Neural progenitor cell (in vitro differentiated cells): Measurements from ENCODE around the gene KPNA4. TPM values are rescaled to one million over a fixed set of nuclear protein-coding genes. Genes with fewer than 3 reads are reported as not detected.

ENCODE experiments used
- DNase-seq: peaks from one replicate; pipeline ENCODE4 v3.0.0-alpha.2; 2016; ENCODE audit warnings: low spot score
- H2AFZ ChIP-seq: fragments of 200-600 bp; sonication (generic); replicated peaks from 2 replicates; pipeline ENCODE4 v1.6.1; 2016; ENCODE audit warnings: antibody characterized with exemption
- H3F3A ChIP-seq: fragments of 200-600 bp; sonication (generic); 2 replicates; pipeline ENCODE4 v1.6.1; 2016; ENCODE audit warnings: antibody characterized with exemption, low read depth
- H3K27ac ChIP-seq: fragments of 200-600 bp; sonication (generic); 2 replicates; pipeline ENCODE4 v1.5.1; 2016; ENCODE audit warnings: mild to moderate bottlenecking
- H3K27me3 ChIP-seq: fragments of 200-600 bp; sonication (generic); 2 replicates; pipeline ENCODE4 v1.6.1; 2016; ENCODE audit warnings: mild to moderate bottlenecking, moderate library complexity
- H3K36me3 ChIP-seq: fragments of 200-600 bp; sonication (generic); 2 replicates; pipeline ENCODE4 v1.5.1; 2016
- H3K4me1 ChIP-seq: fragments of 200-600 bp; sonication (generic); 2 replicates; pipeline ENCODE4 v1.6.1; 2016; ENCODE audit warnings: mixed run types
- H3K4me2 ChIP-seq: fragments of 200-600 bp; sonication (generic); 2 replicates; pipeline ENCODE4 v1.6.1; 2016
- H3K4me3 ChIP-seq: fragments of 200-600 bp; sonication (generic); 2 replicates; pipeline ENCODE4 v1.5.1; 2016
- H3K79me2 ChIP-seq: fragments of 200-600 bp; sonication (generic); 2 replicates; pipeline ENCODE4 v1.6.1; 2016; ENCODE audit warnings: low read depth
- H3K9ac ChIP-seq: fragments of 200-600 bp; sonication (generic); 2 replicates; pipeline ENCODE4 v1.6.1; 2016
- H3K9me3 ChIP-seq: fragments of 200-600 bp; sonication (generic); 2 replicates; pipeline ENCODE4 v1.5.1; 2016; ENCODE audit warnings: low read depth
- H4K20me1 ChIP-seq: fragments of 200-600 bp; sonication (generic); 2 replicates; pipeline ENCODE4 v1.6.1; 2016; ENCODE audit warnings: low read depth
- H3K27ac Mint-ChIP-seq: 3 replicates; pipeline ENCODE4 v1.8.0; 2021; ENCODE audit warnings: mixed read lengths
- H3K27me3 Mint-ChIP-seq: 2 replicates; pipeline ENCODE4 v1.8.0; 2022; ENCODE audit warnings: low read depth, mild to moderate bottlenecking, inconsistent platforms, moderate library complexity, mixed read lengths; ENCODE audit not compliant: insufficient read depth
- H3K36me3 Mint-ChIP-seq: 3 replicates; pipeline ENCODE4 v1.8.0; 2021; ENCODE audit warnings: mixed read lengths
- H3K4me1 Mint-ChIP-seq: 3 replicates; pipeline ENCODE4 v1.8.0; 2021; ENCODE audit warnings: mixed read lengths
- H3K4me3 Mint-ChIP-seq: 3 replicates; pipeline ENCODE4 v1.8.0; 2021; ENCODE audit warnings: mild to moderate bottlenecking, moderate library complexity, mixed read lengths
- H3K9me3 Mint-ChIP-seq: 3 replicates; pipeline ENCODE4 v1.8.0; 2020; ENCODE audit warnings: mixed read lengths
- CTCF ChIP-seq: fragments of 200-600 bp; sonication (generic); IDR thresholded peaks from 2 replicates; pipeline ENCODE4 v1.5.1; 2017; ENCODE audit warnings: antibody characterized with exemption, mild to moderate bottlenecking
- EZH2 ChIP-seq: fragments of 200-600 bp; sonication (generic); IDR thresholded peaks from 2 replicates; pipeline ENCODE4 v1.6.1; 2017; ENCODE audit warnings: antibody characterized with exemption, mild to moderate bottlenecking, moderate library complexity
- EZH2phosphoT487 ChIP-seq: fragments of 200-600 bp; sonication (generic); IDR thresholded peaks from 2 replicates; pipeline ENCODE4 v1.6.1; 2017; ENCODE audit warnings: antibody characterized with exemption
- total RNA-seq: library from RNA; depleted of rRNA; stranded (reverse); fragments of >200 nt; gene quantifications from 2 replicates; pipeline ENCODE4 v1.2.3, GENCODE V29; 2015; ENCODE audit warnings: low replicate concordance

KPNA4 gene
- 35.4 and 56.6 TPM in 2 replicates for total RNA-seq

- peaks cover 42% of the 10 kb centered on the region for H3K79me2 ChIP-seq
- H3K27me3 Mint-ChIP-seq: peaks cover 4% of the 10 kb centered on the region
- H3K36me3 Mint-ChIP-seq: peaks cover 48% of the 10 kb centered on the region
- H3F3A ChIP-seq: peaks cover 19% of the 10 kb centered on the region
- peak within 1 kb of the TSS; percentile 95 for H3K27ac Mint-ChIP-seq
- no peak for TF ChIP-seq EZH2phosphoT487
- TF ChIP-seq EZH2: no peak
- no peak for TF ChIP-seq CTCF
- peaks cover 39% of the 10 kb centered on the region for H4K20me1 ChIP-seq
- peak within 1 kb of the TSS; percentile 84 for H3K4me3 ChIP-seq
- H3K4me2 ChIP-seq: peak within 1 kb of the TSS; percentile 82
- peak within 1 kb of the TSS; percentile 97 for H3K27ac ChIP-seq
- H3K36me3 ChIP-seq: peaks cover 14% of the 10 kb centered on the region
- peak within 1 kb of the TSS; percentile 86 for H2AFZ ChIP-seq
- peaks cover 12% of the 10 kb centered on the region for H3K4me1 Mint-ChIP-seq
- peak within 1 kb of the TSS; percentile 98 for H3K4me3 Mint-ChIP-seq
- peaks cover 36% of the 10 kb centered on the region for H3K9me3 Mint-ChIP-seq
- DNase-seq: peak; percentile 99
- H3K9me3 ChIP-seq: no peaks in the 10 kb centered on the region
- no peaks in the 10 kb centered on the region for H3K27me3 ChIP-seq
- peak within 1 kb of the TSS; percentile 90 for H3K9ac ChIP-seq
- peaks cover 27% of the 10 kb centered on the region for H3K4me1 ChIP-seq
These were observed at the start of gene KPNA4 for GRCh38 chr3:160565442-160566403. Gene KPNA4, minus strand, starts transcription at chr3:160565571. Its CDS starts 289 bp downstream, at chr3:160565282.

GRCh38 chr3:160613661-160614060 is 48.3 kb upstream of the KPNA4 start:
- Mint-ChIP-seq H3K27me3 (peaks cover 8% of the 10 kb centered on the region), H3K9me3 (no peaks in the 10 kb centered on the region)

GRCh38 chr3:160612386-160613075 is 47.2 kb upstream of the KPNA4 start:
- H3K4me1 ChIP-seq: no peaks in the 10 kb centered on the region
- H3K27me3 Mint-ChIP-seq: peaks cover 6% of the 10 kb centered on the region
- no peak overlapping the region for H3K4me2 ChIP-seq
- H3K4me3 ChIP-seq: no peak overlapping the region
- no peaks in the 10 kb centered on the region for H3K36me3 Mint-ChIP-seq
- TF ChIP-seq EZH2phosphoT487 (no peak), CTCF (no peak), EZH2 (no peak)
- H3K79me2 ChIP-seq: no peaks in the 10 kb centered on the region
- H3F3A ChIP-seq: no peaks in the 10 kb centered on the region
- no peaks in the 10 kb centered on the region for H3K36me3 ChIP-seq
- no peak overlapping the region for H3K27ac Mint-ChIP-seq
- H3K4me1 Mint-ChIP-seq: peaks cover 4% of the 10 kb centered on the region
- H3K27ac ChIP-seq: no peak overlapping the region
- no peaks in the 10 kb centered on the region for H4K20me1 ChIP-seq
- no peaks in the 10 kb centered on the region for H3K9me3 ChIP-seq
- no peak overlapping the region for H2AFZ ChIP-seq
- no peak for DNase-seq
- H3K9ac ChIP-seq: no peak overlapping the region
- no peaks in the 10 kb centered on the region for H3K9me3 Mint-ChIP-seq
- no peaks in the 10 kb centered on the region for H3K27me3 ChIP-seq
- no peak overlapping the region for H3K4me3 Mint-ChIP-seq

More at GRCh38 chr3:160613661-160614060, 48.3 kb upstream of the KPNA4 start:
- Histone ChIP-seq H2AFZ (no peak overlapping the region), H3K79me2 (no peaks in the 10 kb centered on the region), H3K27ac (no peak overlapping the region), H3K9ac (no peak overlapping the region), H4K20me1 (no peaks in the 10 kb centered on the region), H3K4me2 (no peak overlapping the region), H3K4me1 (no peaks in the 10 kb centered on the region), H3K36me3 (no peaks in the 10 kb centered on the region), H3K27me3 (no peaks in the 10 kb centered on the region), H3K4me3 (no peak overlapping the region), H3F3A (no peaks in the 10 kb centered on the region), H3K9me3 (no peaks in the 10 kb centered on the region)
- no peak overlapping the region for H3K27ac Mint-ChIP-seq
- H3K4me1 Mint-ChIP-seq: peaks cover 4% of the 10 kb centered on the region
- no peaks in the 10 kb centered on the region for H3K36me3 Mint-ChIP-seq
- H3K4me3 Mint-ChIP-seq: no peak overlapping the region
- TF ChIP-seq EZH2: no peak
- no peak for TF ChIP-seq CTCF
- TF ChIP-seq EZH2phosphoT487: no peak
- no peak for DNase-seq
